ENCODE data around the gene PPCDC.

DNA sequence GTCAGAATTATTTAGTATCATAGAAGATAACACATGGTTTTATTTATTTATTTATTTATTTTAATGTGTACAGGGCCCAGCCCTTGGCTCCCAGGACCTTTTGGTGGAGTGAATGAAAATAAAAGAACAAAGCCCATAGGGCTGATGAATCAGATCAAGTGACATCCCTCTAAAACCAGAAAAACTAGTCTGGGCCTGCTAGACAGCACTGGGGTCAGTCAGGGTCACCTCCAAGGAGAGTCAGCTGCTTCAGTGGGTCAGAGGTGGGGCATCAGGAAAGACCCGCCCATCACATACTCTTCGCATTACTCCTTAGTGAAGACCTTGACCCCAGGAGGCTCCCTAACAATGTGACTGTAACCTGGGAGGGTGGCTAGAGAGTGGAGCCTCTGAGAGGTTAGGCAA, 12.8 kb downstream of the PPCDC start:
- TF ChIP-seq, protein P1, sequence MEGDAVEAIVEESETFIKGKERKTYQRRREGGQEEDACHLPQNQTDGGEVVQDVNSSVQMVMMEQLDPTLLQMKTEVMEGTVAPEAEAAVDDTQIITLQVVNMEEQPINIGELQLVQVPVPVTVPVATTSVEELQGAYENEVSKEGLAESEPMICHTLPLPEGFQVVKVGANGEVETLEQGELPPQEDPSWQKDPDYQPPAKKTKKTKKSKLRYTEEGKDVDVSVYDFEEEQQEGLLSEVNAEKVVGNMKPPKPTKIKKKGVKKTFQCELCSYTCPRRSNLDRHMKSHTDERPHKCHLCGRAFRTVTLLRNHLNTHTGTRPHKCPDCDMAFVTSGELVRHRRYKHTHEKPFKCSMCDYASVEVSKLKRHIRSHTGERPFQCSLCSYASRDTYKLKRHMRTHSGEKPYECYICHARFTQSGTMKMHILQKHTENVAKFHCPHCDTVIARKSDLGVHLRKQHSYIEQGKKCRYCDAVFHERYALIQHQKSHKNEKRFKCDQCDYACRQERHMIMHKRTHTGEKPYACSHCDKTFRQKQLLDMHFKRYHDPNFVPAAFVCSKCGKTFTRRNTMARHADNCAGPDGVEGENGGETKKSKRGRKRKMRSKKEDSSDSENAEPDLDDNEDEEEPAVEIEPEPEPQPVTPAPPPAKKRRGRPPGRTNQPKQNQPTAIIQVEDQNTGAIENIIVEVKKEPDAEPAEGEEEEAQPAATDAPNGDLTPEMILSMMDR (conservative IDR thresholded peaks at IDR 0.05; ENCODE audit: low read length), result no peak
- no peak for TF ChIP-seq EZH2phosphoT487 (IDR thresholded peaks at IDR 0.05; ENCODE audit: borderline replicate concordance)
